ENCODE results near the gene FUT8.

Gene FUT8

DNA sequence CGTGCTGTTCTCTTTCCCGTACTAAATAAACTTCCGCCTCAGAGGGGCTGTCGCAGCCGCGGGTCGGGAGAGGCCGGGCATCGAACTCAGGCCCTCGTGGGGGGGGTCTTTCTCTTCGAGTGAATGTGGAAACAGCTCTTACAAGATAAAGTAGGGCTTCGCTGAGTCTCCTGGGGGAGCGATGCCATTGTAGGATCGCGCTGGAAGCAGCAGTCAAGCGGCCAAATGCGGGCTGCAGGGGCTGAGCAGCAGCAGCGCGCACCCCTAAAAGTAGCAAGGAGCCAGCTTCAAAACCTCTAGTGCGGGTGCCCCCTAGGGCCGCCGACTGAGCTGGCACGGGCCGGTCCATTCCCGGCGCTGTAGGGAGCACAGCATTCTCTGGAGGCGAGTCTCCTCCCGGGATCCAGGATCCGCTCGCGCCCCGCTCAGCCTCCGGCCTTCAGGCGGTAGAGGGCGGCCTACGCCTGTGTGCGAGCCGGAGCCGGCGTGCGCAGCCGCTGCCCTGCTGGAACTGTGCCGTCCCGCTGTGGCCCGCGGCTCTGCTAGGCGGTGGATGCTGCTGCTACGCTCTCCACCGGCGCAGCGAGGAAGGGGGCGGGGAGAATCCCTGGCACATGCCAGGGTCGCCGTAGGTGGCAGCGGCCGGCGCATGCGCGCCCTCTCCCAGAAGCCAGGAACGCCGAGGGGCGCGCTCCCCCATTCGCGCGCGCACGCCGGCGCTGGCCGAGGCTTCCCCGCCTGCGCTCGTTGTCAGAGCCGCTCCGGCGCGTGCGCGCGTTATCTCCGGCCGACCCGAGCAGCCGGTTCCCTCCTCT lies at the start of gene FUT8:
Gene FUT8 (plus strand): TSS at position 699 of the 815 bp plus-strand sequence. CDS start 148,834 bp downstream, outside the sequence.
- peak; percentile 95 to 97 for DNase-seq

DNA sequence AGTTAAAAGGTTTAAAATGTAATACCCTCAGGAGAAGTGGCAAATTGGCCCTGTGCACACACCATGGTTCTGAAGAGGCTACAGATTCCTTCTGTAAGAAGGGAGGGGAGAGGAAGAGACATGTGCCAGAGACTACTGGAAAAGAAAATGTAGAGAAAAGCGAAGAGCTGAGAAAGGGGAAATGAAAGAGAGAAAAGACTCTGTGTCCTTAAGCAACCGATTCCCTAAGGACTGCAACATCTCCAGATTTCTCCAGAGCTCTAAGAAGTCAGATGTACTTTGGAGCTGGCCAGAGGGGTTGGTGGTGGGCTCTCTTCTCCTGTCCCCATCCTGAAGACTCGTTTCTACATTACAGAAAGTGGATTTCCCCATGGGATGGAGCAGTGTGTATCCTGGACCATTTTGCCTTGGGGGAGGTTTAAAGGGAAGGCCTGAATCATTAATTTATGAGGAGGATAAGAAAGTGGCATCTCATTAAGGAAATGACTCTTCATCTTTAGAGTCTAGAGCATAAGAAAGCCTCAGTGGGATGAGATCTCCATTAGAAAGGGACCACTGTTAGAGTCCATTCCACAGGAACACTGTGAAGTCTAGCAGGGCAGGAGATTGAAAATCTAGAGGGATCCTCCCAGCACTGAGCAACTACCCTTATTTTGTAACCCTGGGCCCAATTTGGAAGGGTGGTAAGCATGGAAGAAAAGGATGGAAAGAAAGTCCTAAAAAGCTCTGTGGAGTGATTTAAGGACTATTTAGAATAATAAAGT lies 45.5 kb upstream of the FUT8 start:
- DNase-seq = no peak

GRCh38 chr14:65369560-65369959 lies 43.0 kb upstream of the FUT8 start:
- no peak for DNase-seq

GRCh38 chr14:65370801-65371248 lies 41.7 kb upstream of the FUT8 start:
- no peak for DNase-seq

DNA sequence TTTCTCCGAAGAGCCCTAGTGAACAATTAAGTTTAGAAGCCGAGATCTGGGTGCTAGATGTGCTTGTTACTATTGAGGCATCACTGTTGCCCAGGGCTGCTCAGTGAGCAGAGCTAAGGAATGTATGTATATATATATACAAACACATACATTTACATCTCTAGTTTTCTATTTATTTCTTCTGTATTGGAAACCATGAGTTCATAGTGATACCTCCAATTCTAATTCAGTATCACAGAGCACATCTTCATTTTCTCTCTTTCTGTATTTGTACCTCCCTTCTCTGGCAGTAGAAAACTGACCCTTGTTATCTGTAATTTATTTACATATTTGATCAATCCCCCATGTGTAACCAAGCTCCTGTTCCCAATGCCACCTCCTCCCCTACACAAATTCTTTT lies 40.7 kb upstream of the FUT8 start:
- no peak for DNase-seq

DNA sequence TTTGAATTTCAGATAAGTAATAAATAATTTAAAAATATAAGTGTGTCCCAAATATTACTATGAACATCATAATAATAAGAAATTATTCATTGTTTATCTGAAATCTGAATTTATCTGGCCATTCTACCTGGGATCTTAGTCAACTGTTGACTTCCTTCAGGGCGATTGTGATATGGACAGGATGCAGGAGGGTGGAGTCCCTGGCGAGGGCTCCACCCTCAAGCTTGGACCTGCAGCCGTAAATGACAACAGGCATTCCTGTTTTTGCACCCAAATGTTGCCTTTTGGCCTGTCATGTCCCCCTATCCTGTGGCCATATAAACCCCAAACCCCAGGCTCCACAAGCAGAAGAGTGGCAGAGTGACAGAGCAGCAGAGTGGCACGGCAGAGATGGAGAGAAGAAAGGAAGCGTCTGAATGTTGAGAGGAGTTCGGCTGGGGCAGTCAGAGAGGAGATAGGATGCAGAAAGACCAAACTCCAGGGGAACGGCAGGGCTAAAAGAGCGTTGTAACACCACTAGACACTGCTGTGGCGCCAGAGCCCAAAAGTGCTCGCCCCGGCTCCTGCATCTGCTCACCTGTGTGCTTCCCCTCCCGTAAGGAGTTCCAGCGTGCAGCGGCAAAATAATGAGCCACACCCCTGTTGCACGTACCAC lies 39.4 kb upstream of the FUT8 start:
- no peak for DNase-seq

DNA sequence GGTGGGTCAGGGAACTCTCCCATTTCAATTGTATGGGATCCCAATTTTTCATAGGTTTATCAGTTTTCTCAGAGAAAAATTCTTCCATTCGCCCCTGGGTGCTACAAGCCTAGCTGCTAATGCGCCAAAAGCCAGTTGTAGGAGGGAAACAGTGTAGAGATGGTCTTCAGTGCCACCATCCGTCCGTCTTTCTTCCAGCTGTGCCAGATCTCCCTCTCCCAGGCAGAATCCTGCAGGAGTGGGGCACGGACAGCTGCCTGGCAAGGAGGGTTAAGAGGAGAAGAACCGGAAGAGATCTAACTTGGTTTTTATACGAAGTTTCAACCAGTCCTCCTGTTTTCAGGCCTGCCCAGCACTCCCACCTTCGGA lies 38.9 kb upstream of the FUT8 start:
- DNase-seq = no peak

- DNase-seq = no peak
These were observed 35.0 kb upstream of the FUT8 start for GRCh38 chr14:65377576-65377975.

DNA sequence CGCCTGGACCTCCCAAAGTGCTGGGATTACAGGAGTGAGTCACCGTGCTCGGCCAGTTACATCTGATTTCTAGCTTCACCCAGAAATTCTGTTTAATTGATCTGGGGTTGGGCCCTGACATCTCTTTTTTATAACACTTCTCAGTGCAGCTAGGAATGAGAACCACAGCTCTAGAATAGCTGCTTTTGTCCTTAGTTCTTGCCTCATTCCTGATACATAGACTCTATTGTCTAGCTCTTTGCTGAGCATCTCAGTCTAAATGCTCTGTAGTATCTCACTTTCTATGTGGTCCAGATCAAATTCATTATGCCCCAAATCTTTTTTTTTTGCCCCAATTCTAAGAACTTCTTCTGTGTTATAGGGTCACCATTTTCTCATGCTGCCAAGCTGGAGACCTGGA lies 29.9 kb upstream of the FUT8 start:
- no peak for DNase-seq

DNA sequence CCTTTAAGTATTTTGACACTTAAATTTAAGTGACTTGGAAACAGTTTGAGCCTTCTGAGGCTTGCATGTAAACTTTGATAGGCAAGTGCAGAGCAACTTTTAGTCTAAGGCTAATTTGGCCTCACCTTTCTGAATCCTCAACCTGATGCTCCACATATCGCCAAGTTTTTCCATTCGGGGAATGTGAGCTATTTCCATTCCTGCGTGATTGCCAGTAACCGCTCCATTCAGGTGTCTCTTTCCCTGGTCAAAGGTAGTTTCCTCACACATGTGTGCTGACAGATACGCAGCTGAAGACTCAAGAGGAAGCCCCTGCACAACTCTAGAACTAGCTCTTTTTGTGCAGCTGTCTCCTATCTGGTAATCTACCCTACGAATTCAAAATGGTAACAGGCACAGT lies 25.4 kb upstream of the FUT8 start:
- no peak for DNase-seq

DNA sequence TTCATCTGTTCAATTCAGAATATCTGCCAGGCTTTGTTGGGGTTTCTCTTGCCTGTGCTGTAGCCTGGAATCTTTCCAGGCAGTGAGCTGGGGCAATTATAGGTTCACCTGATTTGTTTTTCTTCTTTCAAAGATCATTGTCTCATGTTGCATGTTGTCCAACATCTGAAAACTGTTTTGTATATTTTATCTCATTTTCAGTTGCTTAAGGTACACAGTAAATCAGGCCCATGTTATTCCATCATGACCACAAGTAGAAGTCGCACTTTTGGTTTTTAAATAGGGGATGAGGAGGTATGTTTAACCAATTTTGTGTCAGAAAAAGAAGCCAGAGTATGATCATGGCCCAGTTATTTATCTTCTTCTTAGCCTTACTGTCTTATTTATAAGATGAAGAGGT lies 24.9 kb upstream of the FUT8 start:
- DNase-seq = no peak

DNA sequence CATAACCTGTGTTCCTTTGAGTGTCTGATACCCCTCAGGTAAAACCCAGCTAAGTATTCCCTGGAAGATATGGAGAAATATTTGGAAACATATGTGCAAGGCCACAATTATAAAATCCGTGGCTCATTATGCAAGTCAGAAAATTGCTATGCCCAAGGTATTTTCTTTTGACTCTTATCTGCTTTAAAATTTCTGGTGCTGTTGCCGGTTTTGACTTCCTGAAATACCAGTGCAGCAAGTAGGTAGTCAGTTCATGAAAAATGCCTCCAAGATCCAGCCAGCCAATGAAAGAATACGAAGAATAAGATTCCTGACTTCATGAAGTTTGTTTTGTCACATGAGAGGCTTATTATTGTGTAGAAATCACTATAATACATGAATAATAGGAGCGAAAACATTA lies 20.2 kb upstream of the FUT8 start:
- DNase-seq = no peak

DNA sequence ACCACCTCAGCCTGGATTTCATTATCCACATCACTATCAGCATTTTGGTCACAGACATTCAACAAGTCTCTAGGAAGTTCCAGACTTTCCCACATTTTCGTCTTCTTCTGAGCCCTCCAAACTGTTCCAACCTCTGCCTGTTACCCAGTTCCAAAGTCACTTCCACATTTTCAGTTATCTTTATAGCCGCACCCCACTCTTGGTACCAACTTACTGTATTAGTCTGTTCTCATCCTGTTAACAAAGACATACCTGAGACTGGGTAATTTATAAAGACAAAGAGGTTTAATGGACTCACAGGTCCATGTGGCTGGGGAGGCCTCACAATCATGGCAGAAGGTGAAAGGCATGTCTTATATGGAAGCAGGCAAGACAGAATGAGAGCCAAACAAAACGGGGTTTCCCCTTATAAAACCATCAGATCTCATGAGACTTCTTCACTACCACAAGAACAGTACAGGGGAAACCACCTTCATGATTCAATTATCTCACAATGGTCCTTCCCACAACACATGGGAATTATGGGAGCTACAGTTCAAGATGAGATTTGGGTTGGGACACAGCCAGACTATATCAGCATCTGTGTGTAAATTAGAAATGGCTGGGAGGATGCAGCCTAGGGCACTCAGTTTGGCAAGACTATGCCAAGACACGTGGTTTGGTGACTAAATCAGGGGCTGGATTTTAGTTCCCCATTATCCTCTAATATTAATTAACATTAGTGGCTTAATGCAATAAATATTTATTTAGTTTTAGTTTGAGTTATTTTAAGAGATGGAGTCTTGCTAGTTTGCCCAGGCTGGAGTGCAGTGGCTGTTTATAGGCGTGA lies 16.2 kb upstream of the FUT8 start:
- no peak for DNase-seq

DNA sequence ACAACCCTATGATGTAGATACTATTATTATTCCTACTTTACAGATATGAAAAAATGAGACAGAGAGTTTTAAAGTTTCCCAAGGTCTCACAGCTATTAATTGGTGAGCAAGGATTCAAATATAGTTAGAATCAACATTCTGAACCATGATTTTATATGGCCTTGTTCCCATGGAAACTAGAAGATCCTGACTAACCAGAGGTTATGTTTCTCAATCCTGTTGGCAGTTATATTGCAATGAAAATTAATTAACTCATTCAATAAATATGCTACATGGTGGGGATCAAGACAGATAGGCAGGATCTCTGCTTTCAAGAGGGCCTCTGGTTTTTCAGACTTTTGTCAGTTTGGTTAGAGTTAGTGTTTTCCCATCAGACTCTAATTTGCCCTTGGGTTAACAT lies 9.3 kb upstream of the FUT8 start:
- no peak for DNase-seq

DNA sequence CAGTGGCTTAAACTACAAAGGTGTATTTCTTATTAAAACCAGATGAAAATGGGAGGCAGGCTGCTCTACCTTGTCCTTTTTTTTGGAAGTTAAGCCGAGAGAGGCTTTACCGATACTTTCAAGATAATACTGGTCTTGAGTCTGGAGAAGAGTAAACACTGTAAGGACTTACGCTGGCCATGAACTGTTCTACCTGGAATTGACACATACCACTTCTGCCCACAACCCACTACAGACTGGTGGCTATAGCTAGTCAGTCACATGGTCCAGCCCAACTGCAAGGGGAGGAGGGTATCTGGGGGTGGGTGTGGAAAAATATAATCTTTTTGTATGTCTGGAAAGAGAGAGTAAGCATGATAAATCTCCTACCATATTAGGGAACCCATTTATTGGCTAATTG lies 4.4 kb upstream of the FUT8 start:
- no peak for DNase-seq

GRCh38 chr14:65410640-65411039 lies 1.9 kb upstream of the FUT8 start:
- no peak for DNase-seq

DNA sequence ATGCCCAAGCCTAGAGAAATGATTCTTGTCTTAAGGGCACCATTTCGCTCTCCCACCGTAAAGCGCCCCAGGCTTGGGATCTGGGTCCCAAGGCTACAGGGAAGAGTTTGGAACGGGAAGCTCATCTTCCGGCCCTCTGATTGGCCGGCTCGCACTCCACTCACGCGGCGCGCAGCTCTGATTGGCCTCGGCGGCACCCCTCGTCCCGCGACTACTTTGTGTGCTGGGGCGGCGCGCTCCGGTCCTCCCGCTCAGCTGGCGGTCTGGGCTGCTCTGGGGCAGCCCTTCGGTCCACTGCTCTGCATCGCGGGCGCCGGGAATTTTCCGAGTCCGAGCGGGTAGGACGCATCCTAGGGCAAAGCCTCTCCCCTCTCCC lies 886 bp upstream of the FUT8 start:
- DNase-seq = peak; percentile 81 to 83

DNA sequence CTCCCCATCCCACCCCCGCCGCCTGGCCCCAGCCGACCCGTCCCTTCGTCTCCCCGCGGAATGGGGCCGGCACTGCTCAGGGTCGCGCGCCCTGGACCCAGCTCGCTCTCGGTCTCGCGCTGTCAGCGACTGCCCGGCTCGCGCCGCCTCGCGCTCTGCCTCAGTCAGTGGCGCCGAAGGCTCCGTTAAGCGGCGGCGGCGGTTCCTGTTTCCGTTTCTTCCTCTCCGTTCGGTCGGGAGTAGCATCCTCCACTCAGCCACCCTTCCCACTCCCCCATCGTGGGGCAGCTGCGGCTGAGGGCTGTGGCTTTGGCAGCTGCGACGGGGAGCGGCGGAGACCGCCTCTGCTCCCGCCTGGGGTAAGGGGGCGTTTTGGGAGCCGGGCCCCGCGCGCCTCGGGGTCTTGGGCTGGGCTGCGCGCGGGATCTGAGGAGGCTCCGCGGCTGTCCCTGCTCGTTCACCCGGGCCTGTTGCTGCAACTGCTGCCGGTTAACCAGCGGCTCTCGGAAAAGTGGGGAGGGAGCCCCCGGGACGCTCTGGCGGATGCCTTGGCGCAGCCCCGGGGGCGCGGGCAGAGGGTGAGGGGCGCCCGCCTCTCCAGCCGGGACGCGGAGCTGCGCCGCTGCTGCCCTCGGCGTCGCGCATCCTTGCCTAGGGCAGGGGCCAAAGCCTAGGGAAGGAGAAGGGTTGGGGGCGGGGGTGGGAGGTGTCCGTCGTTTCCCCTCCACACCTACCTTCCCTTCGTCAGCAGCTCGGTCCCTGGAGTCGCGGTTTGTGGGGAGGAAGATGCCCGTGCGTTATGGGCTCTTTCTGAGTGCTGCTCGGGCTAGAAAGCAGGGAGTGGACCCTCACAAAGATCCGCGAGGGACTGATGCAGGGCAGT lies 567 bp downstream of the FUT8 start:
- peak; percentile 39 to 67 for DNase-seq

DNA sequence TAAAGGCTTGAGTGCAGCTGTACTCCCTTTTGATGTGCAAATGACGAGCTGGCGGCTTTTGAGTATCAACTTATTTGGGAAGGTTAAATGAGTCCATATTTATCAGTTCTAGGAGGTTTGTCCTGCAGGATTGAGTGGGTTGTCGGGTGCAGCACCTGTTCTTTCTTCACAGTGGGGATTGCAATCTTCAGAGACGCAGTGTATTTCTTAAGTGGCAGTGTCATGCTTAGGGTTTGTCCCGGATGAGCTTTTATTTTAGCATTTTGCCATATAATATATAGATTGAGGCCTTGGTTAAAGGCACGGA lies 1.2 kb downstream of the FUT8 start:
- DNase-seq = no peak

DNA sequence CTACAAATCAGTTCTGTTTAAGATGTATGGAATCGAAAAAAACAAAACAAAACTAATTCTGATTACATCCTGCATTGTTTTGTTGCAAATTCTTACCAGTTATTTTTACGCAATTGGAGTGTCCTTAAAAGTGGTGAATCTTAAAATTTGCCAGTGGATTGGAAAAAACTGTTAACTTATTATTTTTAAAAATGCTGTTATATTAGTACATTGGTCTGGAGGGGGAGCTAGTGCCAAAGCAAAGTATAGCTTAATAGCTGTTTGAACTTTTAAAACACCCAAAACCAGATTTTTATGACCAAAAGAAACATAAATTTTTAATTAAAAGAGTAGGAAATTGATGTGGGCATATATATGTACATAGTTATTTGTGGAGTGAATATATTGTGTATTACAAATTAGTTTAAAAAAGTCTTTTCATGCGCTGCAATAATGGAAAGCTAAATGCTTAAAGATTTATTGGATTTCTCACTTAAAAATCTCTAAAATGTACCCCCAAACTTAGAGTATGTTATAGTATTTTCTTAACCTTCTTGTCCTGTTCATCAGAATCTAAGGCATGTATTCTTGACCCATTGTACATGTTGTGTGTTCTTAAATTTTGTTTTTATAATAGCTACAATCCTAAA lies 2.5 kb downstream of the FUT8 start:
- no peak for DNase-seq

DNA sequence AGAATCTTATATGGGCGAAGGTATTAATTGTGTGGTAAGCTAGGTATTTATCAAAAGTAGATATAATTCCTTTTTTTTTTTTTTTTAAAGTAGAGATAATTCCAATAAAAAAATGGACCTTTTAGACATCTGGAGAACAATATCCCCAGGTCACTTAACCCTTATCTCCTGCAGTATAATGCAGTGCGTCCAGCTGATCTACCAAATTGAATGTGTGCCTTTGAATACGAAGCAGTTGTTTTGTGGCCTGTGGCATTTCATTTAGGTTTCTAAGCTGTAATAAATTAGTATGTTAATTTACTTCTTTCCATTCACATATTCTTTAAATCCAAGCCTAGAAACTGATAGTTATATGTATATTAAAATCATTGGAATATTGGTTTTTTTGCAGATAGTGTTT lies 3.1 kb downstream of the FUT8 start:
- no peak for DNase-seq
